COLO668 (cell line): ENCODE results near the gene PAPPA2.

Experiments
- DNase-seq: peaks from one replicate; lab custom pipeline; 2025; ENCODE audit not compliant: unreplicated experiment; lab: John Stamatoyannopoulos, UW

Gene PAPPA2

DNA sequence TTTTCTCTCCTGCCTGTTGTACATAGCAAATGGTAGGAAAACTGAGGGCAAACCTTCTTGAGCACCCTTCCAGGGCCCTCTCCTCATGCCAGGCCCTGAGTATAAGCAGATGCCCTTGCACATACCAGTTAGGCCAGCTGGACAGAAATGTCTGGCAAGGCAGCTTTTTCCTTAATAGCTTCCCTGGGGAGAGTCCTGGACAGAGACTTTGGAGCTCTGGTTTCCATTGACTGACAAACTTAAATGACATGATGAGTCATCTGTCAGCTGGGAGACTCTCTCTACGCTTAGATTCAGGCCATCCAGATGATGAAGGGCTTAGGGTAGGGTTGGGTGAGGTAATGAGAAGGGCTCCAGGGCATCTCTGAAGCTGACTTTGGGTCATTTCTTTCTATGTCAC lies 384.1 kb downstream of the PAPPA2 start:
- DNase-seq, result no peak

DNA sequence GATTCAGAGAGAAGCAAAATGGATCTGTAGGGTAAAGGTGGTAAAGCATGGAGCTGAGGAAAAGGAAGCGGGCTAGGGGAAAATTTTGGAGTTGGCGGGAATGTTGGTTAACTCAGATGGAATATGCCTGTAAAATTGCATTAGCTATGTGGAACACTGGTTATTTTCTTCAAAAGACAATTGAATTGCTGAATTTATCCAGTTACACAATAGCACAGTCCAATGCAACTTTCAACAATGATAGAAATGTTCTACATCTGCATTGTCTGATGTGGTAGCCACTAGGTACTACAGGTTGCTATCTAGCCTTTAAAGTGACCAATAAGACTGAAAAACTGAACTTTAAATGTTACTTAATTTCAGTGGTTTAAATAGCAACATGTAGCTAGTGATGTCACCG lies 386.3 kb downstream of the PAPPA2 start:
- DNase-seq, result no peak

DNA sequence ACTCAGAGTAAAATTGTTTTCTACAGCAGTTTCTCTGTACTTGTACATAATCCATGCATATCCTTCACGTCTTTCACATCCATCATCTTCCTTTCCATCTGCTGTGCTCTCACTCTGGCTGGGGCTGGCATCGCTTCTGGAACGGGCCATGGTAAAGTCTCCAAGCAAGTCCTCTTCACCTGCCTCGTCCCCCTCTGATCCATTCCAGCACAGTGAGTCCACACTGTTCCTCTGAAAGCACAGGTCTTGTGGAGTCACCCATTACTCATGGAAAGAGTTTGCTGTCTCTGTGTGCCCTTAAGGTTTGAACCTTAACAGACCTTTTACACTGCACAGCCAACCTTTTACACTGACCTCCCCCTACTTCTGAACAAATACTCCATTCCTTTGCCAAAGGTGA lies 387.9 kb downstream of the PAPPA2 start:
- DNase-seq, result no peak

DNA sequence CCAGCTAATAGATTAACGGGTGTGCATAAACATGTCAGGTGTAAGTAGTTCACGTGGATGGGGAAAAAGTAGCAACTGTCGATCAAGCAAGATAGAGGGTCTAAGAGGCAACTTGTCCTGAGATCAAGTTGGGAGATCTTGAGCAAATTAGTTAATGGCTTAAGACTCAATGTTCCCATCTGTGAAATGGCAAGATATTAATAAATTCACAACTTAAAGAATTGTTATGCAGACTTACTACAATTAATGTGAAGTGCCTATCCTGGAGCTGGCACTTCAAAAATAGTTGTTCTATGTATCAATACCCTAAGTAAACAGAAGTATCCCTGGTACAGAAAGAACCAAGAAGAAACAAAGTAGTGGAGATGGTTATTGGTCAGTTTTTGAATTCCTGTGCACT lies 389.1 kb downstream of the PAPPA2 start:
- no peak for DNase-seq

DNA sequence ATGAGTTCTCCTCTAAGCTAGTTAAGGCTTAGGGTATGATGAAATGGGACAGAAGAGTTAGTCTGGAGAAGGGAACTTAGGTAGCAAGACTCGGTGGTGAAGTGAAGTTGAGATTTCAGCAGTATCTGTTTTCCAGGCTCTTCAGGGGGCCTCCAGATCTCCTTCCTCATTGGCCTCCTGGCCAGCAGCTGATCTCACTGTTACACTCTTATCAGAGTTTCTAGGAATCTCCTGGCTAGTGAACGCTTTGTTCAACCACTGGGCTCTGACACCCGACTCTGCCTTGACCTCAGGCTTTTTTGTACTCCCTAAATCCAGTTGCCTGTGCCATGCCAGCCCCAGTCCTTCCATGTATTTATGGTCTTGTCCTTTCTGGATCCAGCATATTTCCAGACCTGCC lies 390.5 kb downstream of the PAPPA2 start:
- no peak for DNase-seq

DNA sequence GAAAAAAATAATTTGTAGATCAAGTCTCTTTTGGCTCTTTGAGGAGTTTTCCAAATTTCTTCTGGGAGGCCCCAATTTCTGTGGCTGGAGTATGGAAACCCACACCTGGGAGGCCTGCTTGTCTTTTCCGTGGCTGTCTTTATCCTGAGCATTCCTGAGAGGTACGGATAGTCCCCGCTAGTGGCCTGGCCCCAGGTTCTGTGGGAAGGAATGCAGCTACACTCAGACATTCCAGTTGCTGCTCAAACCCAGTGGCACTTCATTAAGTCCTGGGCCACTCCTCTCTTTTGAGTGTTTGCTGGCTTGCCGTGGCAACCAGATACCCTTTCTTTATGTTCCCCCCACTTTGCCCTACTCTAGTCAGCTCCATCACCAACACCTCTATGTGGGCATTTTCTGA lies 391.1 kb downstream of the PAPPA2 start:
- no peak for DNase-seq

DNA sequence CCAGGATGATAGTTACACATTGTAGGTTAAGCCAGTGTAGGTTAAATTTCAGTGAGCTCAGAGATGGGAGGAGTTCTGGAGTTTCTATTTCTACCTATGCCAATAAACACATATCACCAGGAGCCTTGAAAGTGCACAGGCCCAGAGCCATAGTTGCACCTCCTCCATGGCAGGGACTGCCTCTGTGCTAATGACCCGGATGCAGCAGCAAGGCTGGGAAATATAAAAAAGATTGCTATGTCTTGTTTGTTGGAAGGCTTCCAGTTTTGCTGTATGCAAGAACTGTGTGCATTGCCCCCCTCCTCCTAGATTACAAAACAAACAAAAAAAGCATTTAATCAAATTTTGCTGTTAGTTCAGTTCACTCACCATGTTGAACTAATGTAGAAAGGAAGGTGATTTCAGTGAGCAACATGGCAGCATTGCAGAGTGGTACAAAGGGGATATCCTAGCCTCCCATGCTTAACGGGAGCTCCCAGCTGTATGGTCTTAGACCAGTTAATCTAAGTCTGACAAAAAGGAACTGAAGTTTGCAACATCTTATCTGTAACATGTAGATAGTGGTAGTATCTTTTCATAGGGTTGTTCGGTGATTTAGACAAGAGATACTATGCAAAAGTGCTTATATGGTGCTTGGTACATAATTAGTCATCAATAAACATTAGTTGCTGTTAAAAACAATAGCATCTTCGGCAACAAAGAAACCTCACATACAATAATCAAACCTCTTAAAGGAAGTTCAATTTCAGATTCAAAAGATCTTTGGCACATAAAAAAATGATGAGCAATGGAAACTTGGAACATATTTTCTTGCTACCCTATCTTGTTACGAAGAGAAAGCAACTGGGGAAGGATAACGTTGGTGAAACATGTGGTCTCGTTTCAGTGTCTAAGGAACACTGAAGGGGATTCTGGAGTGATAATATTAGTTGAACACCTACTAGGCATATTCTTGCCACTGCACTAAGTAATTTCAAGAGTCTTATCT lies 392.1 kb downstream of the PAPPA2 start:
- DNase-seq, result no peak

DNA sequence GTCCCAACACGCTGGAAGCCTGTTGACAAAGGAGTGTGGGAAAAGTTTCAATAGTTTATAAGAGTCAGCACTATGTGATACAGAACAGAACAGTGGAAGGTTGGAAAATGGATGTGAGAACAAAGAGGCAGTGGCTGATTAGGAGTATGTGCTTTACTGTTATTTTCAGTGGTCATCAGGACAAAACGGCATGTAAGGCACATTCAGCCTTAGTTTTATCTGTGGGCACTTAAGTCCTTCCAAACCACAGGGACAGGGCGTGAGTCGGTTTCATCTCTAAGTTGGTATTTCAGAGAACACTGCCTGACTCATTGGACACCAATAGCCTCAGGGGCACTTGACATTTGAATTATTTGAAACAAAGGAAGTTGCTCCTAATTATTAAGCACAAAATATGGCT lies 394.7 kb downstream of the PAPPA2 start:
- DNase-seq, result no peak

DNA sequence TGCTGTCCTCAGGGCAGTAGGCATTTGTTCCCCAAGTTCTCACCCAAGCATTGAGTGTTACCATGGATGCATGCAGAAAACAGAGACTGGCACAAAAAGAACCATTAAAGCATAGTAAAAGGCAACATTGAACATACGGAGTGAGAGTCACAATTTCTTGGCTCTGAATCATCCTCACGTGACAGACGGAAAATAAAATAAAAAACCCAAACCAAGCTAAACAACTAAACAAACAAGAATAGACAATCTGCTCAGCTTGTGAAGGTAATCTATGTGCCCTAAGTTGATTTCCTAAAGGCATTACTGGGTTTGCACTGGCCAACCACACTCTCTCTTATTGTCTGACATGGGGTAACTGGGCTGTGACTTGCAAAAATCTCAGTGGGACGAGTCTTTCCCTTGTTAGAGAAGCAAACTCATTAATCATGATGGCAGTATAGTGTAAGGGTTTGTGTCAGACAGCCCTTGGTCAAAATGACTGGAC lies 395.5 kb downstream of the PAPPA2 start:
- no peak for DNase-seq

DNA sequence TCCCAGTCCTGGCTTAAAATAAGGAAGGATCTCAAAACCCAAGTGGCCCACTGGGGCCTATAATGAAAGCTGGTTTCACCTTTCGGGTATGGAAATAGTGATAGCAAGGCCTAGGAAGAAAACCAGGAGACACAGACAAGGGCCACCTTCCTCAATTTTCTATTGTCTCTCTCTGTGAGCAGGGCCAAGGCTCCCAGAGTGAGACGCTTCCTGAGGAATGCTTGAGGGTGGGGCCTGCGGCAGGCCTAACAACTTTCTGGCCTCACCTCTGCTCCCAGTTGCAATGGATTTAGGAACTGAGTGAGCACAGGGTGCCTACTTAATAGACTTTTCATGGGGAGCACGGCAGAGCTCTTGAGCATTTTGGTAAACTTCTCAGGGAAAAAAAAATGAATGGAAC lies 400.6 kb downstream of the PAPPA2 start:
- no peak for DNase-seq

DNA sequence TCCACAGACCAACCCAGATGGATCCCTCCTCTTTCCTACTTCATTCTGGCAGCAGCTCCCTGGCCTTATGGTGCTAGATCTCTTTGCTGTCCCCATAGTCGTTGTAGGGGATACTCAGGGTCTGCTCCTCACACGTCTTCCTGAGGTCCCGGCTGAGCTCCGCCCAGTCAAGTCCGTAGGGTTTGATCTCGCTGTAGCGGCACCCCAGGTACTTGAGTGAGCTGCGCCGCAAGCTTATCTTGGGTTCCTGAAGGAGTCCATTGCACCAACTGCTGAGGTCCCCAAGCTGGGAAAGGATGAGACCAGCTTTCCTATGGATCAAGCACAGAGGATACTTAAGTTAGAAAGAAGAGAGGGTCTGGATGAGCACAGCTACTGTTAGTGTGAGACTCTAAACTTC lies 401.2 kb downstream of the PAPPA2 start:
- no peak for DNase-seq

DNA sequence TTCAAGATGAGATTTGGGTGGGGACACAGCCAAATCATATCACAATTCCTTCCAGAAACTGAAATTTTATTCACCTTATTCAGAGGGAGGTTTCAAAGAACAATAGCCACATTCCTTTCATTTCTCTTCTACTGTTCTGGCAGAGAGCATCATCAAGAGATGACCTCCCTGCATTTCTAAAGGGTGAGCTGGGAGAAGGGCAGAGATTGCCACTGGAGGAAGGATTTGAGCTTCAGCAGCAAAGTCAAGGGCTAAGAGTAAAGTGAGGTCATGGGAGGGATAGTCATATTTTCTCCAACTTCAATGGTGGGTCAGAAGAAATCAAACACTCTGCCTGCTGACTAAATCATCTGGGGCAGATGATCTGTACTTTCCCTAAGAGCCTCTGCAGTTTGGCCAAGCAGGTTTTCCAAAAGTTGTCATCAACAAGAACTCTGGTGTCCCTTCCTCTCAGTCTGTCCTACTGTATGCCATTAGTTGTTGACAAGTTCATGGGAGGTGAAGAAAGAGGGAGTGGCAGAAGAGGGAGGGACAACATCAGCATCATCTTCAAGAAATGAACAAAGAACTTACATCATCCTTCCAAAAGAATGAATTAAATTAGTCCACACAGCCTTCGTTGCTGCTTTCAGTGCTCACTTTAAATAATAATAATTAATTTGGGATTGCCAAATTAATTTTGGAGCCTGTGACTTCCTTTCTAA lies 403.2 kb downstream of the PAPPA2 start:
- DNase-seq, result no peak

DNA sequence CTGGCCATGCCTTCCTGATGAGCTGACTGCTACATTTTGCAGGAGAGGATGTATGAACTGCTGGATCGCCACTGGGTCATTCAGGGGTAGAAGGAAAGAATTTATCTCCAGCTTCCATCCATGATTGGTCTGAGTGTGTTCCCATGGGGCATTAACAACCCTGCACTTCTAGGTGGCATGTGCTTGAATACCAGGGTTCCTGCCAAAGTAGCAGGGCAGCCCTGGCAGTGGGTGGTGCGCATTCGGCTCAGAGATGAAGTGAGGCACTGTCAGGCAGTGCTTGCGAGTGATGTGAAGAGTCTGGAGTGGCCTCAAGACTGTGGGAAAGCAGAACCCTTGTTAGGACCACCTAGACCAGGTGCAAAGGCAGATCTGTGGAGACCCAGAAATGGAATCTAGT lies 406.6 kb downstream of the PAPPA2 start:
- DNase-seq, result no peak

DNA sequence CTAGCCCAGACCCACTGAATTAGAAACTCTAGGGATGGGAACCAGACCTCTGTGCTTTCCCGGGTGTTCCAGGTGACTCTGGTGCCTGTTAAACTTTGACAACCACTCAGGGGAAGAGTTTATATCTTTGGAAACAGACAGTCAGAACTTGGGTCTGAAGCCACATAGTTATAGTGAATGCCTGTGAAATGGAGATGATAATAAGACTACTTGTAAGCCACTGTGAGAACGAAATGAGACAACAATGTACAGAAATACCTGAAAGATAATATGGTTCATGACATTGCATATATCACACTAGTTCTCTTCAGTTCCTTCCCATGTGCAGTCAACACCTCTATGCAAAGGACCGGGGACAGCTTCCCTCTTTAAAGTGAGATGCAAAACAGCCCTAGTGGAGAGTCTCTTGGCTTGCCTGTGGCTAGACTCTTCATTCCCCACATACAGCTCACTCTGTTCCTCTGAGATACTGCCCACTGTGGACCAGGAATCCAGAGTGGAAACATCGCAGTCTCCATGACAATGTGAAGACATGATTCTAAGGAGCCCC lies 414.1 kb downstream of the PAPPA2 start:
- DNase-seq, result no peak

DNA sequence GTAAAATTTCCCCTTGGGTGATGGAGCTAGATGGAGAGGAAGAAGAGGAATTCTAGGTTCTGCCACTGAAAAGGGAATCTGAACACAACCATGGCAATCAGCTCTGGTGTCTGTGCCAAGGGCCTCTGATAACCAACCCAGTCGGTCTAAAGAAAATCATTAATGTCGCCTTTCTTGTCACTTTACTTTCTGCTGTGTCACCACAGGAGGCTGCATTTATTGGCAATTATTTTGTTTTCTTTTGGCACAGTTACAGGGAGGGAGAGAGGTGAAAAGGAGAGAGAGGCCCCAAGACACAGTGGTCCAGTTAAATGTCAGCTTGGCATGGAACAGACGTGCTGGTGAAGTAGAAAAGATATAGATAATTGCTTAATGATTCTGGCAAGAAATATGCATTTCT lies 414.6 kb downstream of the PAPPA2 start:
- no peak for DNase-seq

DNA sequence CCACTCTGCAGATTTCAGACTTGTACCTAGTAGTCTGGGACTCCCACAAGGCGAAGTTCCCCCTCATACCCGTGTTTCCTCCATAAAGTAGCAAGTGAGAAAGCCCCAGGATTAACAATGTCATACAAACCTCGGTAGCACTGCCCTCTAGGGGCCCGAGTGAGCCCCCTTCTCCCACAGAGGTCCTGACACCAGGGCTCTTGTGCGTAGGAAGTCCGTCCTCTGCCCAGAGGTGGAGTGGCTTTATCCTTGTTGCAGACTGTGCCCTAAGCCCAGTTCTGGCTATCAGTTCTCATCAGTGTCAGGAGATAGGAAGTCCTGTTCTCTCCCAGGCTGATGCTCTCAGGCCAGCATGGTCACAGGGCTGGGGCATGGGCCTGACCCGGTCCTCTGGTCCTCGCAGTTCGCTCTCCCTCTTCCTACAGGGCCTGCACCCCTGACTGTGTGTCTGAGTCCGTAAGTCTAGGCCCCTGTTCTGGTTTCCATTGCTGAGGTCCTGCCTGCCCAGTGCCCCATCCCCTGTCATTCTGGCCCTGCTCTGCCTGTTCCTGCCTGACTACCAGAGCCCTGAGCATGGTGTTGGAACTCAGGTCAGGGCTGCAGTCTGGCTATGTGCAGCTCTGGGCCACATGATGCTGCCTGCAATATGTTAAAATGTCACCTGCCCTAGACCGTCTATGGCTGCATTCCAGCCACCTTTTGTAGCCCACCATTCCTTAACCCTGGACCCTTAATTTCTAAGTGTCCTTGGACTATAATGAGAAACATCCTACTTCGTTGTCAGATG lies 416.0 kb downstream of the PAPPA2 start:
- no peak for DNase-seq

DNA sequence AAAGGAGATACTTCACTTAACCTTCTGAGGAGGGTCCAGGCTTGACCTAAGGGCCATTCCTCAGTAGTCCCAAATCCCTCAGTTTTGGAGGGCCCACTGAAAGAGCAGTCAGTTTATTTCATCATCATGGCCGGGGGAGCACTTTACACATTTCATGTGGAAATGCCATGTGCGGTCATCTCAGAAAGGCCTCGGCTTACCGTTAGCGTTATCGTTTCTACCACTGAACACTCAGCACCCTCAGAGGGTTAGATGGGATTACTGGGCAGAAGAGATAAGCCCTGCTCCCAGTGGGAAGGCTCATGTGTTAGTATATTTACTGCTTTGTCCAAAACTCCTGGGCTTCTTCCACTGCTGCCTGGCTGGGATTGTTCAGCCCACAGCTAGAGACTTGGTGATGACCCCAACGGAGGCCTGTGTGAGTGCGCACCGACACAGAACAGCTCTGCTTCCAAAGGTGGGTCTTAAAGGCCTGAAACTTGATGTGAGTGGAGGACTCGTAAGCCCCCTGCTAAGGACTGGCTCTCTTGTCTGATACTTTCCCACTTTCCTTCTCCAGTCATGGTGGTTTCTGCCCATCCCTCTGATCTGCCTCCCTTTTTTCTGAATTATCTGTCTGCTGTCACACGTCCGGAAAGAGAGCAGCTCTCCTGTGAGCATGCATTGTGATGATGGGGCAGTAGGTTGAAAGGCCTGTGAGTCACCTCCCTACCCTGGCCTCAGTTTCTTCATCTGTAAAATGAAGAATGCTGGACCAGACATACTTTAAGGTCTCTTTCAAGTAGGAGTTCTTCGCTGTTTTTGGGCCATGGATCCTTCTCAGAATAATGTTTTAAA lies 417.0 kb downstream of the PAPPA2 start:
- DNase-seq, result no peak

DNA sequence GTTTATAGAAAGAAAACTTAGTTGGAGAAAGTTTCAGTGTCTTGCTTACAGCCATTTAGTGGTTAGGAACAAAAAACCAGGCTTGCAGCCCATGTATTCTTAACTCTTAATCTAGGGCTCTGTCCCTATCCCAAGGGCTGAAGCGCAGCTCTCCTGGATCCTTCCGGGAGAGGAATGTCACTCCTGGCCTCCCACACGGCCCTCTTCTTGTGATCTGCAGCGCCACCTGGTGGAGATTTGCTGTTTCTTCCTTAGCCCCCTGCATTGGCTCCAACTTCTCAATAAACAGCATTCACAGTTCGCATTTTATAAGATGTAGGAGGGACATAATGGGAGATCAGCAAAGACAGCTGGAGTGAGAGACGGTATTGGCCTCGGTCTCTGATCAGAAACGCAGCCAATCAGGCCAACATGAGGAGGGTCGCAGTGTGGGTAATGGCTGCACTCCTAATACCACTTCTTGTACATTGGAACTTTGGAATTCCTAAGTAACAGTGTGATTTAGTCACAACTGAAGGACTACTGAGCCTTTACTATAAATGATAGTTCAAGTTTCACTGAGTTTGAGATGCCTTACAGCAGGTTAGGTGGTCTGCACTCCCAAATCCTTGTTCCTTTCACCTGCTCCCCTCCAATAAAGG lies 418.1 kb downstream of the PAPPA2 start:
- peak; percentile 86 for DNase-seq

DNA sequence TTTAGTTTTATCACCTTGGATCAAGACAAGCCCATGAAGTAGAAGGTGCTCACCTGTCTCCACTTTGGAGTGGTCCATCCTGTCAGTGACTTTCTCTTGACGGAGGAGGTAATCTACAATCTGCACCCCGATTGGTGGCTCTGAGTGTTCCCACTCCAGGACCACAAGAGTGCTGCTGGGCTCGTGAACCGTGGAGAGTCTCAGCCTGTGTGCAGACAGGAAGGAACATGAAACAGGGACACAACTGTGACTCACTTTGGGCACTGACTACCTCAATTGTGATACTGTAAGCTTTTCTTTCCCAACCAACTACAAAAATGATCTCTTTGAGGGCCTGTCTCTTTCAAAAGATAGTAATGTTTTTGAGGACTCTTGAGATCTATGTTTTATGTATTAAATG lies 421.3 kb downstream of the PAPPA2 start:
- no peak for DNase-seq

DNA sequence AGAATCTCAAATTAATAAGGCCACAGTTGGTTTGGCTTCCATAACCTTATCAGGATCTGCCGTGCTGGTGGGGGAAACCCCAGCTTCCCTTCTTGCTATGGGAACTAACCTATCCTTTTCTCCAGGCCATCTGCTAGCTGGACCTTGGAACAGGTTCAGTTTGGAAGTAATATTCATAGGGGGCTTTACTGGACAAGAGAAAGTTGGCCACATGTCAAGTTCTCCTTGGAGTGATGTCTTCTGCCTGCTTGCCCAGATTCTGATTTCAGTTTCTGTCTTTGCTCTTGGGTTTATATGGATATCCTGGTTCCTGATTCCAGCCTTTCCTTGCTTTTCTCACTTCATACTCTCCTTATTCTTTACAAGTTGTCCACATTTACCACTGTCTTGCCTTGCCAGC lies 421.9 kb downstream of the PAPPA2 start:
- no peak for DNase-seq
